Ovary (tissue), 3 donors: ENCODE data around the gene OR4M1.
"Not testable (repeated sequence)": the region's sequence is repeated elsewhere in the genome, so short reads cannot be mapped to it uniquely, and the experiment has no call there.

Source experiments
- POLR2A ChIP-seq: fragments of 450-650 bp; IDR thresholded peaks from one replicate; pipeline ENCODE4 v1.6.1; 2017; ENCODE audit warnings: antibody characterized with exemption, mild to moderate bottlenecking, moderate library complexity
- TF ChIP-seq, protein P1 (sequence below), 3 donors: fragments of 450-650 bp in 2 of 3; fragments of 200-600 bp in 1 of 3; IDR thresholded peaks; one replicate each; pipeline versions ENCODE4 v1.5.1 to v1.8.0; 2016 to 2022; ENCODE audit warnings: antibody characterized with exemption in 3 of 3, mild to moderate bottlenecking in 1 of 3
- donor health status: DM: no; HTN: no; CAD: no.

DNA sequence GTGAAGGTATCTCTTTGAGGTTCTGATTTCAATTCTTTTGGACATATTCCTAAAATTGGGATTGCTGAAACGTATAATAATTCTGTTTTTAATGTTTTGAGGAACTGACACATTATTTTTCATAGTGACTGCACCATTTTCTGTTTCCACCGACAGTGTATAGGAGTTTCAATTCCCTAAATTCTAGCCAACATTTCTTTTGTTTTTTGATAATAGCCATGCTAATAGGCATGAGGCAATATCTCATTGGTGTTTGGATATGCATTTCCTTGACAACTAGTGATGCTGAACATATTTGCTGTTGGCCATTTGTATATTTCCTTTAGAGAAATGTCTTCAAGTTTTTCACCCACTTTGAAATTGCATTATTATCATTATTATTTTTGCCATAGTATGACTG, 850 bp upstream of the OR4M1 start:
- not testable (repeated sequence) for TF ChIP-seq POLR2A
- TF ChIP-seq, protein P1, sequence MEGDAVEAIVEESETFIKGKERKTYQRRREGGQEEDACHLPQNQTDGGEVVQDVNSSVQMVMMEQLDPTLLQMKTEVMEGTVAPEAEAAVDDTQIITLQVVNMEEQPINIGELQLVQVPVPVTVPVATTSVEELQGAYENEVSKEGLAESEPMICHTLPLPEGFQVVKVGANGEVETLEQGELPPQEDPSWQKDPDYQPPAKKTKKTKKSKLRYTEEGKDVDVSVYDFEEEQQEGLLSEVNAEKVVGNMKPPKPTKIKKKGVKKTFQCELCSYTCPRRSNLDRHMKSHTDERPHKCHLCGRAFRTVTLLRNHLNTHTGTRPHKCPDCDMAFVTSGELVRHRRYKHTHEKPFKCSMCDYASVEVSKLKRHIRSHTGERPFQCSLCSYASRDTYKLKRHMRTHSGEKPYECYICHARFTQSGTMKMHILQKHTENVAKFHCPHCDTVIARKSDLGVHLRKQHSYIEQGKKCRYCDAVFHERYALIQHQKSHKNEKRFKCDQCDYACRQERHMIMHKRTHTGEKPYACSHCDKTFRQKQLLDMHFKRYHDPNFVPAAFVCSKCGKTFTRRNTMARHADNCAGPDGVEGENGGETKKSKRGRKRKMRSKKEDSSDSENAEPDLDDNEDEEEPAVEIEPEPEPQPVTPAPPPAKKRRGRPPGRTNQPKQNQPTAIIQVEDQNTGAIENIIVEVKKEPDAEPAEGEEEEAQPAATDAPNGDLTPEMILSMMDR (IDR thresholded peaks at IDR 0.05), result not testable (repeated sequence)
